Measurements from ENCODE around the gene RNF223.
A peak's percentile ranks its signal among the peaks of the same experiment; 100 is the strongest.
"Not testable (repeated sequence)": the region's sequence is repeated elsewhere in the genome, so short reads cannot be mapped to it uniquely, and the experiment has no call there.

RNF223 gene

GRCh38 chr1:1031659-1032235 is 42.4 kb downstream of the RNF223 start:
- no peak for TF ChIP-seq CTCF (IDR thresholded peaks at IDR 0.05; ENCODE audit: low read depth, low read length, missing control alignments)
- no peak for DNase-seq (ENCODE audit: low read depth)
- in situ Hi-C loops (cut with HindIII; ENCODE audit: low sequenced_read_pairs) = no loop called here
- H3K4me3 ChIP-seq (ENCODE audit: low read depth, low read length) = no peak overlapping the region

- H3K4me3 ChIP-seq (ENCODE audit: low read depth, low read length); in situ Hi-C loops (cut with HindIII; ENCODE audit: low sequenced_read_pairs); DNase-seq (ENCODE audit: low read depth): not testable (repeated sequence)
Measured at GRCh38 chr1:1030867-1031658, 43.0 kb downstream of the RNF223 start.

- no peak overlapping the region for H3K4me3 ChIP-seq (ENCODE audit: low read depth, low read length)
- in situ Hi-C loops (cut with HindIII; ENCODE audit: low sequenced_read_pairs) = no loop called here
- no peak for TF ChIP-seq CTCF (IDR thresholded peaks at IDR 0.05; ENCODE audit: low read depth, low read length, missing control alignments)
- no peak for DNase-seq (ENCODE audit: low read depth)
Measured at GRCh38 chr1:1027791-1028190, 46.3 kb downstream of the RNF223 start.

- no peak for TF ChIP-seq CTCF (IDR thresholded peaks at IDR 0.05; ENCODE audit: low read depth, low read length, missing control alignments)
- in situ Hi-C loops (cut with HindIII; ENCODE audit: low sequenced_read_pairs) = no loop called here
- H3K4me3 ChIP-seq (ENCODE audit: low read depth, low read length) = no peak overlapping the region
- DNase-seq (ENCODE audit: low read depth) = no peak
Measured at GRCh38 chr1:1026599-1027413, 47.3 kb downstream of the RNF223 start.

GRCh38 chr1:1025730-1026129 is 48.4 kb downstream of the RNF223 start:
- no peak for DNase-seq (ENCODE audit: low read depth)
- H3K4me3 ChIP-seq (ENCODE audit: low read depth, low read length) = no peak overlapping the region
- no peak for TF ChIP-seq CTCF (IDR thresholded peaks at IDR 0.05; ENCODE audit: low read depth, low read length, missing control alignments)
- in situ Hi-C loops (cut with HindIII; ENCODE audit: low sequenced_read_pairs) = no loop called here

- no peak for TF ChIP-seq CTCF (IDR thresholded peaks at IDR 0.05; ENCODE audit: low read depth, low read length, missing control alignments)
- in situ Hi-C loops (cut with HindIII; ENCODE audit: low sequenced_read_pairs) = no loop called here
- no peak for DNase-seq (ENCODE audit: low read depth)
- peak overlapping the region; percentile 11 for H3K4me3 ChIP-seq (ENCODE audit: low read depth, low read length)
Measured at GRCh38 chr1:1024771-1025699, 49.1 kb downstream of the RNF223 start.

Measured in astrocyte of the cerebellum (primary cell).